Erythroblast (primary cell): ENCODE data around the gene PLA2G2D.

Source experiments
- GATA1 ChIP-seq: IDR thresholded peaks from 2 replicates; pipeline ENCODE4 v1.6.1; 2011; ENCODE audit warnings: low read depth, mild to moderate bottlenecking, control low read depth, low read length, moderate library complexity
- POLR2A ChIP-seq: IDR thresholded peaks from 2 replicates; pipeline ENCODE4 v1.6.1; 2011; ENCODE audit warnings: mild to moderate bottlenecking, low read length

DNA sequence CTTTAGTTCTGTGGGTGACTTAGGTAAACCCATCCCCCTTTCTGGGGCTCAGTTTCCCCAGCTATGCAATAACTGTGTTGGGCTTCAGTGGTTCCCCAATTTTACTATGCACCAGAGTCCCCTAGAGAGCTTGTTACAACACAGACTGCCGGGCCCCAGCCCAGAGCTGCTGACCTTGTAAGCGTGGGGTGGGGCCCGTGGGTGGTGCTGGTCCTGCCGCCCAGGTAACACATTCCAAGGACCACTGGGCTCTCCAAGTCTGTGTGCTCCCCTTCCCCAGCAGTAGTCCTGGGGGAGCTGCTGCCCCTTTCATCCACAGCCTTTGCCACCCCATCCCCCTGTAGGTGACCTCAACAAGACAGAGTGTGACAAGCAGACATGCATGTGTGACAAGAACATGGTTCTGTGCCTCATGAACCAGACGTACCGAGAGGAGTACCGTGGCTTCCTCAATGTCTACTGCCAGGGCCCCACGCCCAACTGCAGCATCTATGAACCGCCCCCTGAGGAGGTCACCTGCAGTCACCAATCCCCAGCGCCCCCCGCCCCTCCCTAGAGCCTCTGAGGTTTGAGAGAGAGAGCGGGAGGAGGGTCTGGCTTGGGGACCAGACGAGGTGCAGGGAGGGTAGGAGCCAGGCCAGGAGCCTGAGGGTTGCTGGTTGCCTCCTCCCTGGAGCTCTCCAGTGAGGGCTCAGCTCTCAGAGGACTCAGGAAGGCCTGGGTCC lies 28.7 kb upstream of the PLA2G2D start:
- no peak for TF ChIP-seq POLR2A
- no peak for TF ChIP-seq GATA1
